A549 (cell line): ENCODE results near the gene DCAF11.

Experiments used
- MAFK ChIP-seq: fragments of 450-650 bp; IDR thresholded peaks from 2 replicates; pipeline ENCODE4 v1.6.1; 2014; ENCODE audit not compliant: partially characterized antibody
- ZC3H11A ChIP-seq: fragments of 450-650 bp; IDR thresholded peaks from 2 replicates; pipeline ENCODE4 v1.6.1; 2014; ENCODE audit warnings: antibody characterized with exemption, mild to moderate bottlenecking

DNA sequence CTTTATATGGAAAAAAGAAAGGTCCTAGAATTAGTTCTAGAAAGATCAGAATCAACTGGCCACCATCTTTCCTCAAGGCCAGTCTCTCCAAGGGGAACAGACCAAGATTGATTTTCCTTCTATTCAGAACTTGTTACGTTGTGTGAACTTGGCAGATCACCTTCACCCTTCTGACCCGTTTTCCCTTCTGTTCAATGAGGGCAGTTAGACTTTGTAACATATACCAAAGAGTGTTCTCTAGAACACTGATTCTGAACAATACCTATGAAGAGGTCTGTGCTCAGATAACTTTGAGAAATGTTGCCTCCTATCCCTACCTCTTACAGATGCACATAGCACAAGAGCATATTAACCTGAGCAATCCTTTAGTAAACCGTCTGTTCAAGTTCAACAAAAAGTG lies 31.1 kb upstream of the DCAF11 start:
- TF ChIP-seq MAFK (no peak), ZC3H11A (no peak)
